OCI-LY1 (cell line): ENCODE results near the gene PAFAH1B2.

ENCODE experiments used
- CTCF ChIP-seq: fragments of 200-600 bp; sonication (generic), shearing (Covaris generic); IDR thresholded peaks from 2 replicates; pipeline ENCODE4 v1.5.1; 2017; ENCODE audit warnings: mild to moderate bottlenecking, antibody characterized with exemption, low read length, moderate library complexity, mixed read lengths
- EZH2 ChIP-seq: fragments of 200-600 bp; sonication (generic), shearing (Covaris generic); IDR thresholded peaks from 2 replicates; pipeline ENCODE4 v1.8.0; 2017; ENCODE audit warnings: borderline replicate concordance, mixed run types, mild to moderate bottlenecking, antibody characterized with exemption, low read length, moderate library complexity, mixed read lengths

GRCh38 chr11:117143871-117144476 is at the start of gene PAFAH1B2:
- TF ChIP-seq CTCF (no peak), EZH2 (no peak)
